Neural cell (in vitro differentiated cells): Measurements from ENCODE around the gene DUSP28.

ENCODE experiments used
- CTCF ChIP-seq: fragments of 450-650 bp; IDR thresholded peaks from 2 replicates; pipeline ENCODE4 v1.5.1; 2014; ENCODE audit warnings: antibody characterized with exemption, mild to moderate bottlenecking, moderate library complexity; ENCODE audit not compliant: poor library complexity, severe bottlenecking
- EZH2 ChIP-seq: fragments of 200-600, 300-800 bp; shearing (Covaris generic), sonication (generic); IDR thresholded peaks from 2 replicates; pipeline ENCODE4 v1.6.1; 2014; ENCODE audit warnings: antibody characterized with exemption, low read length, borderline replicate concordance, mild to moderate bottlenecking; ENCODE audit not compliant: insufficient read depth, poor library complexity, severe bottlenecking
- REST ChIP-seq: IDR thresholded peaks from 2 replicates; pipeline ENCODE4 v1.6.1; 2012; ENCODE audit warnings: borderline replicate concordance

DNA sequence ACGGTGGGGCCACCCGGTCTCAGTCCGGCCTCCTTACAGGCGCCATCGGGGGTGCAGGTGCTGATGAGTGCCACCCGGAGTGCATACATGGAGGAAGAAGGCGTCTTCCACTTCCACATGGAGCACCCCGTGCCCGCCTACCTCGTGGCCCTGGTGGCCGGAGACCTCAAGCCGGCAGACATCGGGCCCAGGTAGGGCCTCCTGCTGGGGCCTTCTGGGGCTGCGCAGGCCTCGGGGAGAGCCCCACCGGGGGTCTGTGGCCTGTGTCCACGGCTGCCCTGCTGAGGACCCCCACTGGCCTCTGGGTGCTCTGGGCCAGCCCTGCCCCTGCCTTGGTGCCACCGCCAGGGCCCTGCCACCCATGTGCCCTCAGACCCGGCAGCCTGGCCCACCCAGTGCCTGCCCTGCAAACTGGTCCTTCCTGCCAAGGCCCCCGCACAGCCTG is 12.9 kb downstream of the DUSP28 start:
- TF ChIP-seq CTCF (no peak), REST (no peak), EZH2 (no peak)
